ENCODE data around the gene SDCBP2. TPM values are rescaled to one million over a fixed set of nuclear protein-coding genes. Genes with fewer than 3 reads are reported as not detected.

SDCBP2 gene
- total RNA-seq, 1 experiment from 2014 or later: 3.3 TPM

- TF ChIP-seq ZNF532 (CRISPR knock-in tag; IDR thresholded peaks at IDR 0.05; ENCODE audit: borderline replicate concordance): no peak
Observed at GRCh38 chr20:1294497-1294896, 34.4 kb downstream of the SDCBP2 start (continued).

- ChIA-PET CTCF (interaction anchor here (1.0 kb wide), 1 partner anchor 19 kb away, joined by 3 read pairs; no protein-coding TSS in a partner anchor), POLR2A (no interaction called here)
- Mint-ChIP-seq H3K36me3 (no peaks in the 10 kb centered on the region), H3K27me3 (ENCODE audit: low read depth) (no peaks in the 10 kb centered on the region), H3K4me1 (no peaks in the 10 kb centered on the region), H3K9me3 (no peaks in the 10 kb centered on the region), H3K27ac (no peak overlapping the region), H3K4me3 (no peak overlapping the region)
- ATAC-seq: no peak
- DNase-seq (ENCODE audit: low spot score): no peak
- TF ChIP-seq SP1 (CRISPR knock-in tag; conservative IDR thresholded peaks at IDR 0.05): no peak
- TF ChIP-seq JAZF1 (CRISPR knock-in tag; IDR thresholded peaks at IDR 0.05): no peak
- TF ChIP-seq, protein P1, sequence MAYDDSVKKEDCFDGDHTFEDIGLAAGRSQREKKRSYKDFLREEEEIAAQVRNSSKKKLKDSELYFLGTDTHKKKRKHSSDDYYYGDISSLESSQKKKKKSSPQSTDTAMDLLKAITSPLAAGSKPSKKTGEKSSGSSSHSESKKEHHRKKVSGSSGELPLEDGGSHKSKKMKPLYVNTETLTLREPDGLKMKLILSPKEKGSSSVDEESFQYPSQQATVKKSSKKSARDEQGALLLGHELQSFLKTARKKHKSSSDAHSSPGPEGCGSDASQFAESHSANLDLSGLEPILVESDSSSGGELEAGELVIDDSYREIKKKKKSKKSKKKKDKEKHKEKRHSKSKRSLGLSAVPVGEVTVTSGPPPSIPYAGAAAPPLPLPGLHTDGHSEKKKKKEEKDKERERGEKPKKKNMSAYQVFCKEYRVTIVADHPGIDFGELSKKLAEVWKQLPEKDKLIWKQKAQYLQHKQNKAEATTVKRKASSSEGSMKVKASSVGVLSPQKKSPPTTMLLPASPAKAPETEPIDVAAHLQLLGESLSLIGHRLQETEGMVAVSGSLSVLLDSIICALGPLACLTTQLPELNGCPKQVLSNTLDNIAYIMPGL (CRISPR knock-in tag; IDR thresholded peaks at IDR 0.05): no peak
- TF ChIP-seq CREM (CRISPR knock-in tag; IDR thresholded peaks at IDR 0.05): no peak
Observed at GRCh38 chr20:1293641-1294379, 35.1 kb downstream of the SDCBP2 start.

- H3K4me3 Mint-ChIP-seq: no peak overlapping the region
- CTCF ChIA-PET: no interaction called here
- H3K36me3 Mint-ChIP-seq: no peaks in the 10 kb centered on the region
- H3K4me1 Mint-ChIP-seq: no peaks in the 10 kb centered on the region
- DNase-seq (ENCODE audit: low spot score) (no peak), ATAC-seq (no peak)
- H3K9me3 Mint-ChIP-seq: no peaks in the 10 kb centered on the region
- POLR2A ChIA-PET: no interaction called here
- H3K27me3 Mint-ChIP-seq (ENCODE audit: low read depth): no peaks in the 10 kb centered on the region
- no peak overlapping the region; the same call in 1 of the 2 replicates for H3K27ac Mint-ChIP-seq
- no peak for TF ChIP-seq SMAD4 (CRISPR knock-in tag; IDR thresholded peaks at IDR 0.05)
- TF ChIP-seq ZNF219 (CRISPR knock-in tag; IDR thresholded peaks at IDR 0.05; ENCODE audit: borderline replicate concordance): no peak
- no peak for TF ChIP-seq GABPB1 (CRISPR knock-in tag; IDR thresholded peaks at IDR 0.05)
- TF ChIP-seq NR2C2 (CRISPR knock-in tag; IDR thresholded peaks at IDR 0.05): no peak
- TF ChIP-seq ERG (CRISPR knock-in tag; IDR thresholded peaks at IDR 0.05): no peak
- no peak for TF ChIP-seq NR1H2 (CRISPR knock-in tag; IDR thresholded peaks at IDR 0.05)
- TF ChIP-seq ATF6 (CRISPR knock-in tag; IDR thresholded peaks at IDR 0.05): no peak
- no peak for TF ChIP-seq SMAD3 (CRISPR knock-in tag; IDR thresholded peaks at IDR 0.05; ENCODE audit: borderline replicate concordance)
- TF ChIP-seq JAZF1 (CRISPR knock-in tag; IDR thresholded peaks at IDR 0.05): no peak
- TF ChIP-seq, protein P2, sequence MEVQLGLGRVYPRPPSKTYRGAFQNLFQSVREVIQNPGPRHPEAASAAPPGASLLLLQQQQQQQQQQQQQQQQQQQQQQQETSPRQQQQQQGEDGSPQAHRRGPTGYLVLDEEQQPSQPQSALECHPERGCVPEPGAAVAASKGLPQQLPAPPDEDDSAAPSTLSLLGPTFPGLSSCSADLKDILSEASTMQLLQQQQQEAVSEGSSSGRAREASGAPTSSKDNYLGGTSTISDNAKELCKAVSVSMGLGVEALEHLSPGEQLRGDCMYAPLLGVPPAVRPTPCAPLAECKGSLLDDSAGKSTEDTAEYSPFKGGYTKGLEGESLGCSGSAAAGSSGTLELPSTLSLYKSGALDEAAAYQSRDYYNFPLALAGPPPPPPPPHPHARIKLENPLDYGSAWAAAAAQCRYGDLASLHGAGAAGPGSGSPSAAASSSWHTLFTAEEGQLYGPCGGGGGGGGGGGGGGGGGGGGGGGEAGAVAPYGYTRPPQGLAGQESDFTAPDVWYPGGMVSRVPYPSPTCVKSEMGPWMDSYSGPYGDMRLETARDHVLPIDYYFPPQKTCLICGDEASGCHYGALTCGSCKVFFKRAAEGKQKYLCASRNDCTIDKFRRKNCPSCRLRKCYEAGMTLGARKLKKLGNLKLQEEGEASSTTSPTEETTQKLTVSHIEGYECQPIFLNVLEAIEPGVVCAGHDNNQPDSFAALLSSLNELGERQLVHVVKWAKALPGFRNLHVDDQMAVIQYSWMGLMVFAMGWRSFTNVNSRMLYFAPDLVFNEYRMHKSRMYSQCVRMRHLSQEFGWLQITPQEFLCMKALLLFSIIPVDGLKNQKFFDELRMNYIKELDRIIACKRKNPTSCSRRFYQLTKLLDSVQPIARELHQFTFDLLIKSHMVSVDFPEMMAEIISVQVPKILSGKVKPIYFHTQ (CRISPR knock-in tag; IDR thresholded peaks at IDR 0.05): no peak
- TF ChIP-seq E2F4 (CRISPR knock-in tag; IDR thresholded peaks at IDR 0.05; ENCODE audit: borderline replicate concordance, low read depth): no peak
- TF ChIP-seq, protein P3, sequence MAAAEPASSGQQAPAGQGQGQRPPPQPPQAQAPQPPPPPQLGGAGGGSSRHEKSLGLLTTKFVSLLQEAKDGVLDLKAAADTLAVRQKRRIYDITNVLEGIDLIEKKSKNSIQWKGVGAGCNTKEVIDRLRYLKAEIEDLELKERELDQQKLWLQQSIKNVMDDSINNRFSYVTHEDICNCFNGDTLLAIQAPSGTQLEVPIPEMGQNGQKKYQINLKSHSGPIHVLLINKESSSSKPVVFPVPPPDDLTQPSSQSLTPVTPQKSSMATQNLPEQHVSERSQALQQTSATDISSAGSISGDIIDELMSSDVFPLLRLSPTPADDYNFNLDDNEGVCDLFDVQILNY (CRISPR knock-in tag; IDR thresholded peaks at IDR 0.05): no peak
- no peak for TF ChIP-seq CBFB (CRISPR knock-in tag; IDR thresholded peaks at IDR 0.05; ENCODE audit: low read depth)
- TF ChIP-seq NFYB (CRISPR knock-in tag; conservative IDR thresholded peaks at IDR 0.05; ENCODE audit: low read depth): no peak
Observed at GRCh38 chr20:1292620-1293019, 36.3 kb downstream of the SDCBP2 start.
